Measurements from ENCODE around the gene ACOX3.

GRCh38 chr4:8355306-8355705, 85.2 kb downstream of the ACOX3 start:
- TF ChIP-seq CTCF (tag by site-specific recombination; IDR thresholded peaks at IDR 0.05), result no peak
- TF ChIP-seq ZNF654 (tag by site-specific recombination; IDR thresholded peaks at IDR 0.05; ENCODE audit: low read depth), result no peak
- TF ChIP-seq ZNF114 (tag by site-specific recombination; IDR thresholded peaks at IDR 0.05), result no peak
- no peak for TF ChIP-seq GLI4 (tag by site-specific recombination; IDR thresholded peaks at IDR 0.05)
- TF ChIP-seq ZSCAN5A (tag by site-specific recombination; IDR thresholded peaks at IDR 0.05), result no peak
- TF ChIP-seq ZNF184 (tag by site-specific recombination; IDR thresholded peaks at IDR 0.05), result no peak
- TF ChIP-seq ZBTB49 (tag by site-specific recombination; IDR thresholded peaks at IDR 0.05; ENCODE audit: low read depth), result no peak
- no peak for TF ChIP-seq ZNF555 (tag by site-specific recombination; conservative IDR thresholded peaks at IDR 0.05)
- TF ChIP-seq PRDM10 (tag by site-specific recombination; IDR thresholded peaks at IDR 0.05), result no peak
- TF ChIP-seq REST (tag by site-specific recombination; IDR thresholded peaks at IDR 0.05), result no peak
- no peak for TF ChIP-seq YY1 (tag by site-specific recombination; IDR thresholded peaks at IDR 0.05)
- TF ChIP-seq ZNF391 (tag by site-specific recombination; IDR thresholded peaks at IDR 0.05; ENCODE audit: borderline replicate concordance, low read depth), result no peak
- no peak for TF ChIP-seq ZNF274 (IDR thresholded peaks at IDR 0.05; ENCODE audit: low read length)
- TF ChIP-seq ZNF274 (tag by site-specific recombination; IDR thresholded peaks at IDR 0.05; ENCODE audit: borderline replicate concordance), result no peak
- no peak for TF ChIP-seq ZNF548 (tag by site-specific recombination; IDR thresholded peaks at IDR 0.05)
